IMR-90 (cell line): ENCODE results near the gene GJA4. TPM values are rescaled to one million over a fixed set of nuclear protein-coding genes. Genes with fewer than 3 reads are reported as not detected.

ENCODE experiments used
- ATAC-seq: fragments of 200-7000 bp; cut with Tn5 transposase; 2 replicates; pipeline ENCODE4 v1.9.1; 2020; ENCODE audit warnings: low read depth, mild to moderate bottlenecking, moderate library complexity
- BruUV-seq: library from RNA; stranded (reverse); fragments of 400-500 nt; replicated peaks from 2 replicates; lab custom pipeline; 2021; lab: Mats Ljungman, UMichigan
- CTCF ChIA-PET: fragments of 300-600 bp; formaldehyde crosslinking; extraction: SDS; loops from one replicate; lab custom pipeline; 2021; ENCODE audit warnings: antibody characterized with exemption; lab: Yijun Ruan, JAX
- POLR2A ChIA-PET: fragments of 300-600 bp; sonication (Branson Sonifier 250); formaldehyde crosslinking; loops from one replicate; lab custom pipeline; 2022; ENCODE audit warnings: antibody characterized with exemption; ENCODE audit not compliant: unreplicated experiment; lab: Charles Lee
- DNase-seq: peaks from one replicate; pipeline ENCODE4 v3.0.0; 2013
- H2AFZ ChIP-seq: replicated peaks from 2 replicates; pipeline ENCODE3; 2013; ENCODE audit warnings: low read length, mild to moderate bottlenecking; ENCODE audit not compliant: poor library complexity
- H2AK5ac ChIP-seq: 2 replicates; pipeline ENCODE4 v1.6.1; 2013; ENCODE audit warnings: low read depth, low read length, inconsistent platforms
- H2AK9ac ChIP-seq: replicated peaks from 2 replicates; pipeline ENCODE3; 2013; ENCODE audit warnings: mild to moderate bottlenecking, low read depth, low read length, moderate library complexity; ENCODE audit not compliant: poor library complexity
- H2BK120ac ChIP-seq: 2 replicates; pipeline ENCODE4 v1.6.1; 2013; ENCODE audit warnings: low read depth, low read length, inconsistent platforms
- H2BK15ac ChIP-seq: 3 replicates; pipeline ENCODE4 v1.6.1; 2013; ENCODE audit warnings: low read depth, low read length, inconsistent platforms
- H2BK20ac ChIP-seq: 2 replicates; pipeline ENCODE4 v1.6.1; 2013; ENCODE audit warnings: low read depth, mild to moderate bottlenecking, inconsistent platforms, low read length, moderate library complexity
- H2BK5ac ChIP-seq: 2 replicates; pipeline ENCODE4 v1.6.1; 2013; ENCODE audit warnings: mild to moderate bottlenecking, low read depth, low read length, inconsistent platforms; ENCODE audit not compliant: poor library complexity, severe bottlenecking
- H3K14ac ChIP-seq: replicated peaks from 2 replicates; pipeline ENCODE4 v1.6.1; 2013; ENCODE audit warnings: low read depth, low read length, inconsistent platforms
- H3K18ac ChIP-seq: 2 replicates; pipeline ENCODE4 v1.6.1; 2013; ENCODE audit warnings: low read depth, low read length, control low read depth
- H3K23ac ChIP-seq: 2 replicates; pipeline ENCODE4 v1.6.1; 2013; ENCODE audit warnings: low read depth, low read length, inconsistent platforms
- H3K27ac ChIP-seq: 2 replicates; pipeline ENCODE4 v1.5.1; 2013; ENCODE audit warnings: mild to moderate bottlenecking, control low read depth, low read length; ENCODE audit not compliant: insufficient read depth
- H3K27me3 ChIP-seq: 2 replicates; pipeline ENCODE4 v1.6.1; 2013; ENCODE audit warnings: low read length; ENCODE audit not compliant: control insufficient read depth, insufficient read depth
- H3K36me3 ChIP-seq: 2 replicates; pipeline ENCODE4 v1.6.1; 2013; ENCODE audit warnings: low read length, mixed read lengths; ENCODE audit not compliant: control insufficient read depth, insufficient read depth
- H3K4ac ChIP-seq: 2 replicates; pipeline ENCODE4 v1.6.1; 2013; ENCODE audit warnings: low read depth, low read length, inconsistent platforms
- H3K4me1 ChIP-seq: 2 replicates; pipeline ENCODE4 v1.6.1; 2013; ENCODE audit warnings: low read length, mixed read lengths; ENCODE audit not compliant: control insufficient read depth, insufficient read depth
- H3K4me2 ChIP-seq: 2 replicates; pipeline ENCODE4 v1.6.1; 2013; ENCODE audit warnings: low read depth, mild to moderate bottlenecking, control low read depth, low read length, moderate library complexity
- H3K4me3 ChIP-seq: 2 replicates; pipeline ENCODE4 v1.5.1; 2013; ENCODE audit warnings: low read depth, mild to moderate bottlenecking, control low read depth, low read length, moderate library complexity; ENCODE audit not compliant: insufficient read depth
- H3K56ac ChIP-seq: 2 replicates; pipeline ENCODE4 v1.6.1; 2013; ENCODE audit warnings: low read length, inconsistent platforms; ENCODE audit not compliant: insufficient read depth; ENCODE audit errors: extremely low read depth
- H3K79me1 ChIP-seq, 2 experiments: 2 replicates each; pipeline ENCODE4 v1.6.1; 2013; ENCODE audit warnings: low read length in 2 of 2, inconsistent platforms in 1 of 2, low read depth in 1 of 2
- H3K9ac ChIP-seq: 2 replicates; pipeline ENCODE4 v1.6.1; 2013; ENCODE audit warnings: low read depth, low read length, control low read depth
- H3K9me1 ChIP-seq: 2 replicates; pipeline ENCODE4 v1.6.1; 2013; ENCODE audit warnings: low read length, inconsistent platforms; ENCODE audit not compliant: insufficient read depth
- H3K9me3 ChIP-seq: 2 replicates; pipeline ENCODE4 v1.6.1; 2013; ENCODE audit warnings: low read length; ENCODE audit not compliant: control insufficient read depth, insufficient read depth
- H4K20me1 ChIP-seq: 2 replicates; pipeline ENCODE4 v1.6.1; 2013; ENCODE audit warnings: low read length, inconsistent platforms; ENCODE audit not compliant: insufficient read depth
- H4K5ac ChIP-seq: 2 replicates; pipeline ENCODE4 v1.6.1; 2013; ENCODE audit warnings: mild to moderate bottlenecking, low read depth, low read length, control low read depth
- H4K8ac ChIP-seq, 2 experiments: 2 replicates each; pipeline ENCODE4 v1.6.1; 2013; ENCODE audit warnings: low read depth in 2 of 2, low read length in 2 of 2, control low read depth in 1 of 2, inconsistent platforms in 1 of 2
- H4K91ac ChIP-seq: 2 replicates; pipeline ENCODE4 v1.6.1; 2013; ENCODE audit warnings: low read depth, low read length, inconsistent platforms; ENCODE audit not compliant: insufficient read depth
- BHLHE40 ChIP-seq: fragments of 150-350 bp; IDR thresholded peaks from 2 replicates; pipeline ENCODE4 v1.6.1; 2016; ENCODE audit warnings: mild to moderate bottlenecking, low read depth, low read length
- NFE2L2 ChIP-seq: fragments of 150-350 bp; IDR thresholded peaks from 2 replicates; pipeline ENCODE4 v1.6.1; 2016; ENCODE audit warnings: low read depth, mild to moderate bottlenecking, low read length
- SMC3 ChIP-seq: fragments of 150-350 bp; IDR thresholded peaks from 2 replicates; pipeline ENCODE4 v1.6.1; 2016; ENCODE audit warnings: low read depth, mild to moderate bottlenecking, antibody characterized with exemption, low read length, moderate library complexity
- WGBS, 2 experiments: methylation state at CpG; one replicate each; pipeline versions ENCODE4 v1.1.5 to v1.1.7; 2013; ENCODE audit warnings: missing lambda C conversion rate in 2 of 2; ENCODE audit not compliant: insufficient read length in 1 of 2; ENCODE audit errors: extremely low coverage in 2 of 2; 5-methylcytosine and 5-hydroxymethylcytosine counted together
- dilution Hi-C: fragments of 300-500 bp; cut with HindIII; formaldehyde crosslinking; loops from one replicate; pipeline ENCODE4 v1.14.3; 2018; ENCODE audit warnings: low sequenced_read_pairs; ENCODE audit not compliant: unreplicated experiment
- in situ Hi-C: fragments of 300-500 bp; cut with MboI; formaldehyde crosslinking; loops from 3 replicates; pipeline ENCODE4 v1.14.3; 2019; ENCODE audit warnings: low sequenced_read_pairs, inconsistent platforms, mixed read lengths
- intact Hi-C: fragments of 100-400 bp; cut with micrococcal nuclease; formaldehyde crosslinking; loops from 2 replicates; pipeline ENCODE4 v1.10.0; 2022
- polyA plus RNA-seq, 3 experiments: library from polyadenylated mRNA; depleted of rRNA; stranded (reverse); fragments of >200 nt; gene quantifications; 2 replicates each; pipeline ENCODE4 v1.2.3, GENCODE V29; 2012; ENCODE audit warnings: low replicate concordance in 1 of 3
- total RNA-seq: library from RNA; depleted of rRNA; stranded (reverse); fragments of >200 nt; gene quantifications from 2 replicates; pipeline ENCODE4 v1.2.3, GENCODE V29; 2012

GJA4 gene
- total and polyA plus RNA-seq, 2 of the 4 experiments (the other 2 are of a cell fraction): not detected

DNA sequence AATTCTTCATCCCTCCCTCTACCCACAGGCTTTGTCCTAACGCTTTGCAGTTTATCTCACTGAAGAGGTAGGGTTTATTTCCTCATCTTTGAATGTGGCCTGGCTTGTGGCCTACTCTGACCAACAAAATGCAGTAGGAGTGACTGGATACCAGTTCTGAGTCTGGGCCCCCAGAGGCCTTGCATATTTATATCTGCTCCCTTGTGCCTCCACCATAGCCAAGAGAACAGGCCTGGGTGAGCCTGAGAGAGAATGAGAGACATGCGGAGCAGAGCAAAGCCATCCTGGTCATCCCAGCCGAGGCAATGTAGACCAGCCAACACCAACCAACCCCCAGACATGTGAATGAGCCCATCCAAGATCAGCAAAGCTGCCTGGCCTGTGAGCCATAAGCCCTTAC lies 36.5 kb downstream of the GJA4 start:
- H3K4me2 ChIP-seq: no peak overlapping the region
- dilution Hi-C loops (no loop called here), intact Hi-C loops (no loop called here), in situ Hi-C loops (no loop called here)
- H3K18ac ChIP-seq: no peak overlapping the region
- ChIA-PET POLR2A (no interaction called here), CTCF (no interaction called here)
- H2AK5ac ChIP-seq: no peak overlapping the region
- no peak overlapping the region for H2AFZ ChIP-seq
- no peak overlapping the region for H2BK120ac ChIP-seq
- no peaks in the 10 kb centered on the region for H3K9me3 ChIP-seq
- BruUV-seq: no TSS peak
- H3K9me1 ChIP-seq: no peaks in the 10 kb centered on the region; the same call in 1 of the 2 replicates
- H3K9ac ChIP-seq: no peak overlapping the region
- H2BK20ac ChIP-seq: no peak overlapping the region
- no peak overlapping the region for H3K14ac ChIP-seq
- no peak overlapping the region for H2AK9ac ChIP-seq
- H3K4me3 ChIP-seq: no peak overlapping the region
- H3K56ac ChIP-seq: no peak overlapping the region
- WGBS, 2 experiments: no CpG with 5 or more reads among the region's 3 CpGs
- no peak overlapping the region for H2BK15ac ChIP-seq
- no peaks in the 10 kb centered on the region for H3K79me1 ChIP-seq
- H3K4me1 ChIP-seq: no peaks in the 10 kb centered on the region
- no peak overlapping the region for H3K23ac ChIP-seq
- H2BK5ac ChIP-seq: no peak overlapping the region
- H3K27ac ChIP-seq: no peak overlapping the region
- no peaks in the 10 kb centered on the region for H3K27me3 ChIP-seq
- H3K36me3 ChIP-seq: no peaks in the 10 kb centered on the region
- H4K91ac ChIP-seq: no peak overlapping the region
- no peak overlapping the region for H3K4ac ChIP-seq
- DNase-seq (no peak), ATAC-seq (no peak)
- H4K8ac ChIP-seq: no peak overlapping the region
- no peak overlapping the region for H4K5ac ChIP-seq
- H4K20me1 ChIP-seq: no peaks in the 10 kb centered on the region
- TF ChIP-seq SMC3 (no peak), NFE2L2 (no peak), BHLHE40 (no peak)
